Body of pancreas (tissue), 4 donors: ENCODE results near the gene TSPAN3. TPM values are rescaled to one million over a fixed set of nuclear protein-coding genes. Genes with fewer than 3 reads are reported as not detected.

Source experiments
- ATAC-seq: fragments of 150-250 bp; one replicate; pipeline ENCODE4 v1.9.1; 2016
- DNase-seq, 4 donors: peaks; one replicate each; pipeline ENCODE4 v3.0.0-alpha.2; 2019
- H3K27ac ChIP-seq, 4 donors: fragments of 200-600 bp; sonication (generic); 1 replicate in 3 of 4; 2 replicates in 1 of 4; pipeline versions ENCODE4 v1.5.1 to v1.6.1; 2016 to 2019; ENCODE audit warnings: mild to moderate bottlenecking in 1 of 4, mixed read lengths in 1 of 4, moderate library complexity in 1 of 4
- H3K27me3 ChIP-seq, 2 donors: fragments of 200-600 bp; sonication (generic); one replicate each; pipeline ENCODE4 v1.6.0; 2016; ENCODE audit warnings: mild to moderate bottlenecking in 1 of 2
- H3K36me3 ChIP-seq, 2 donors: fragments of 200-600 bp; sonication (generic); replicated peaks in 1 of 2; 2 replicates each; pipeline ENCODE4 v1.5.1; 2016; ENCODE audit warnings: low read depth in 2 of 2; ENCODE audit not compliant: insufficient read depth in 1 of 2
- H3K4me1 ChIP-seq: fragments of 200-600 bp; sonication (generic); one replicate; pipeline ENCODE4 v1.6.0; 2016
- H3K4me3 ChIP-seq, 2 donors: fragments of 200-600 bp; sonication (generic); 1 replicate in 1 of 2; 2 replicates in 1 of 2; pipeline ENCODE4 v1.5.1; 2016 to 2019
- H3K9me3 ChIP-seq, 3 donors: fragments of 200-600 bp; sonication (generic); 1 replicate in 2 of 3; 2 replicates in 1 of 3; pipeline ENCODE4 v1.5.1; 2016
- POLR2A ChIP-seq, 3 donors: fragments of 450-650 bp; IDR thresholded peaks; one replicate each; pipeline ENCODE4 v1.6.1; 2016; ENCODE audit warnings: antibody characterized with exemption in 3 of 3, mild to moderate bottlenecking in 2 of 3
- WGBS, 2 donors: methylation state at CpG; one replicate each; pipeline ENCODE4 v1.1.5; 2017; 5-methylcytosine and 5-hydroxymethylcytosine counted together
- intact Hi-C: fragments of 100-400 bp; cut with DNase I; formaldehyde crosslinking; loops from one replicate; pipeline ENCODE4 v1.15.1; 2023
- total RNA-seq, 2 donors: library from RNA; depleted of rRNA; stranded (reverse); fragments of >200 nt; gene quantifications; one replicate each; pipeline ENCODE4 v1.1.0, GENCODE V29; 2016
- TF ChIP-seq, protein P1 (sequence below), 7 experiments: fragments of 450-650 bp in 4 of 7; fragments of 200-600 bp in 3 of 7; sonication (generic) in 3 of 7; IDR thresholded peaks; one replicate each; pipeline ENCODE4 v1.5.1; 2016 to 2019; ENCODE audit warnings: antibody characterized with exemption in 7 of 7

TSPAN3 gene
- total RNA-seq, 2 donors from 2014 or later = 99.1 to 118 TPM

DNA sequence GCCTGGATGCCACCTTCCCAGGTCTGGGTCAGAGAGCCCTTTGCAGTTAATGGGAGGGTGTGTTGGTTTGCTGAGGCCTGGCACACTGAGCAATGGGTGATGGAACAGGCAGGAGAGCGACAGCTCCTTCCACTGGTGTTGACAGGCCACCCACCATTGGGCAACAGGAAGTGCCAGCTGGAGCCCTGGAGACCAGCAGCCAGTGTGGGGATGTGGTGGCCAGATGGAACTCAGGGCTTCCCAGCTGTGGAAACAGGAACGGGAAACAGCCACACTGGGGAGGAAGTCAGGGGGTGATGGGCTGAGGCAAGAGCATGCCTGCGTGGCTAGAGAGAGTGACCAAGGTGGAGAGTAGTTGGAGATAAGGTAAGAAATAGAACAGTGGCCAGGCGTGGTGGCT, 66.7 kb downstream of the TSPAN3 start:
- no peak for TF ChIP-seq POLR2A (IDR thresholded peaks at IDR 0.05)
- TF ChIP-seq, protein P1, sequence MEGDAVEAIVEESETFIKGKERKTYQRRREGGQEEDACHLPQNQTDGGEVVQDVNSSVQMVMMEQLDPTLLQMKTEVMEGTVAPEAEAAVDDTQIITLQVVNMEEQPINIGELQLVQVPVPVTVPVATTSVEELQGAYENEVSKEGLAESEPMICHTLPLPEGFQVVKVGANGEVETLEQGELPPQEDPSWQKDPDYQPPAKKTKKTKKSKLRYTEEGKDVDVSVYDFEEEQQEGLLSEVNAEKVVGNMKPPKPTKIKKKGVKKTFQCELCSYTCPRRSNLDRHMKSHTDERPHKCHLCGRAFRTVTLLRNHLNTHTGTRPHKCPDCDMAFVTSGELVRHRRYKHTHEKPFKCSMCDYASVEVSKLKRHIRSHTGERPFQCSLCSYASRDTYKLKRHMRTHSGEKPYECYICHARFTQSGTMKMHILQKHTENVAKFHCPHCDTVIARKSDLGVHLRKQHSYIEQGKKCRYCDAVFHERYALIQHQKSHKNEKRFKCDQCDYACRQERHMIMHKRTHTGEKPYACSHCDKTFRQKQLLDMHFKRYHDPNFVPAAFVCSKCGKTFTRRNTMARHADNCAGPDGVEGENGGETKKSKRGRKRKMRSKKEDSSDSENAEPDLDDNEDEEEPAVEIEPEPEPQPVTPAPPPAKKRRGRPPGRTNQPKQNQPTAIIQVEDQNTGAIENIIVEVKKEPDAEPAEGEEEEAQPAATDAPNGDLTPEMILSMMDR (IDR thresholded peaks at IDR 0.05) = no peak
- H3K4me3 ChIP-seq = no peak overlapping the region
- no peaks in the 10 kb centered on the region for H3K4me1 ChIP-seq
- intact Hi-C loops = no loop called here
- ATAC-seq = no peak
- WGBS, 2 donors = 72 to 76% methylated on average over 4 of the region's 4 CpGs
- peak overlapping the region in 1 of 4 donors; percentile 53 for H3K27ac ChIP-seq
- H3K9me3 ChIP-seq = no peaks in the 10 kb centered on the region
- H3K27me3 ChIP-seq = no peaks in the 10 kb centered on the region
- no peaks in the 10 kb centered on the region for H3K36me3 ChIP-seq
- DNase-seq = peak in 1 of 4 donors; percentile 78

GRCh38 chr15:77002954-77003912, 67.7 kb downstream of the TSPAN3 start:
- 69 to 82% methylated on average over 14 to 16 of the region's 16 CpGs for WGBS, 2 donors
- no peak for ATAC-seq
- H3K27me3 ChIP-seq = no peaks in the 10 kb centered on the region
- no peaks in the 10 kb centered on the region for H3K9me3 ChIP-seq
- intact Hi-C loops = no loop called here
- H3K4me1 ChIP-seq = no peaks in the 10 kb centered on the region
- H3K4me3 ChIP-seq = no peak overlapping the region
- TF ChIP-seq POLR2A (IDR thresholded peaks at IDR 0.05) = no peak
- TF ChIP-seq, protein P1 (IDR thresholded peaks at IDR 0.05) = no peak
- no peaks in the 10 kb centered on the region for H3K36me3 ChIP-seq
- peak in 1 of 4 donors; percentile 75 for DNase-seq
- peak overlapping the region in 1 of 4 donors; percentile 60 for H3K27ac ChIP-seq

GRCh38 chr15:77002436-77002835, 68.5 kb downstream of the TSPAN3 start:
- ATAC-seq = no peak
- WGBS, 2 donors = 50 to 70% methylated on average over 7 of the region's 7 CpGs
- H3K27ac ChIP-seq = peak overlapping the region in 1 of 4 donors; percentile 60

DNA sequence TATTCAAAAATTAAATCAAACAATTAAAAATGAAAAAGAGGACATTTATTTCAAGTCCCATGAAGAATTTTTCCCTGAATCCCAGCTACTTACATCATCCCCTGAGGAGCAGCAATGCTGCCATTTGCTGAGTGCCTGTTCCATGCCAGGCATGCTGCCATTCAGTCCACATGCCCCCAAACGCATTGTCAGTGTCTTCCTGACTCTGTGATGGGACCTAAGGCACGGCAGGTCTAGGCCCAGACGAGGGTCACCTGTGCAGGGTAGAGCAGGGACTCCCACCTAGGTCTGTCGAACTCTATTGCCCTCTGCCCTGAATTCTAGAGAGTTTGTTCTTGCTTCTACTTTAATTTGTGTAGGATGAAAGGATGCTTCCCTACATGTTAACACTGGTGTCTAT, 68.9 kb downstream of the TSPAN3 start:
- no peak for DNase-seq
- WGBS, 2 donors = 67 to 75% methylated on average over 4 of the region's 4 CpGs

More at GRCh38 chr15:77002436-77002835, 68.5 kb downstream of the TSPAN3 start:
- Histone ChIP-seq H3K9me3 (no peaks in the 10 kb centered on the region), H3K4me3 (no peak overlapping the region), H3K4me1 (no peaks in the 10 kb centered on the region), H3K36me3 (no peaks in the 10 kb centered on the region), H3K27me3 (no peaks in the 10 kb centered on the region)
- intact Hi-C loops = no loop called here
- TF ChIP-seq, protein P1 (IDR thresholded peaks at IDR 0.05) = no peak
- no peak for TF ChIP-seq POLR2A (IDR thresholded peaks at IDR 0.05)
- no peak for DNase-seq

More for the DNA sequence above, 68.9 kb downstream of the TSPAN3 start:
- no peaks in the 10 kb centered on the region for H3K27me3 ChIP-seq
- TF ChIP-seq POLR2A (IDR thresholded peaks at IDR 0.05) = no peak
- TF ChIP-seq, protein P1 (IDR thresholded peaks at IDR 0.05) = no peak
- ATAC-seq = no peak
- intact Hi-C loops = no loop called here
- no peak overlapping the region for H3K27ac ChIP-seq
- no peaks in the 10 kb centered on the region for H3K9me3 ChIP-seq
- H3K4me3 ChIP-seq = no peak overlapping the region
- no peaks in the 10 kb centered on the region for H3K36me3 ChIP-seq
- H3K4me1 ChIP-seq = no peaks in the 10 kb centered on the region
